HG03457 (cell line): Measurements from ENCODE around the gene LIPC.

Experiments used
- ATAC-seq: cut with Tn5 transposase; IDR thresholded peaks from one replicate; pipeline ENCODE4 v1.9.1; 2021; ENCODE audit warnings: moderate number of reproducible peaks; ENCODE audit not compliant: unreplicated experiment

Gene LIPC

GRCh38 chr15:58512522-58512921, 80.7 kb downstream of the LIPC start:
- ATAC-seq = no peak

GRCh38 chr15:58513008-58513407, 81.2 kb downstream of the LIPC start:
- ATAC-seq = no peak

GRCh38 chr15:58513726-58514336, 82.0 kb downstream of the LIPC start:
- ATAC-seq = no peak

GRCh38 chr15:58515807-58516206, 84.0 kb downstream of the LIPC start:
- ATAC-seq = no peak

GRCh38 chr15:58517252-58517681, 85.5 kb downstream of the LIPC start:
- no peak for ATAC-seq

- no peak for ATAC-seq
These were observed 86.1 kb downstream of the LIPC start for GRCh38 chr15:58517682-58518525.

- no peak for ATAC-seq
These were observed 86.8 kb downstream of the LIPC start for GRCh38 chr15:58518626-58519025.

- ATAC-seq = no peak
These were observed 87.7 kb downstream of the LIPC start for GRCh38 chr15:58519516-58519915.

- ATAC-seq = no peak
These were observed 88.7 kb downstream of the LIPC start for GRCh38 chr15:58520464-58520863.

- ATAC-seq = no peak
These were observed 89.1 kb downstream of the LIPC start for GRCh38 chr15:58520936-58521292.

GRCh38 chr15:58521293-58521991, 89.7 kb downstream of the LIPC start:
- no peak for ATAC-seq

- no peak for ATAC-seq
These were observed 90.6 kb downstream of the LIPC start for GRCh38 chr15:58522391-58522790.

- no peak for ATAC-seq
These were observed 91.1 kb downstream of the LIPC start for GRCh38 chr15:58522865-58523264.

- ATAC-seq = no peak
These were observed 91.8 kb downstream of the LIPC start for GRCh38 chr15:58523634-58524033.

- no peak for ATAC-seq
These were observed 92.5 kb downstream of the LIPC start for GRCh38 chr15:58524247-58524646.

- no peak for ATAC-seq
These were observed 94.2 kb downstream of the LIPC start for GRCh38 chr15:58525991-58526421.

GRCh38 chr15:58526647-58527192, 94.9 kb downstream of the LIPC start:
- no peak for ATAC-seq

GRCh38 chr15:58527573-58528187, 95.9 kb downstream of the LIPC start:
- ATAC-seq = no peak

GRCh38 chr15:58528188-58528870, 96.5 kb downstream of the LIPC start:
- ATAC-seq = no peak

GRCh38 chr15:58529041-58529440, 97.2 kb downstream of the LIPC start:
- ATAC-seq = no peak
